ELF-1 (cell line): ENCODE data around the gene GATD1.

ENCODE experiments used
- DNase-seq: peaks from one replicate; pipeline ENCODE4 v3.0.0-alpha.2; 2016; ENCODE audit warnings: low read depth, low spot score

GATD1 gene

GRCh38 chr11:812390-812789 is 35.1 kb upstream of the GATD1 start:
- no peak for DNase-seq

GRCh38 chr11:811446-812245 is 34.4 kb upstream of the GATD1 start:
- peak; percentile 37 for DNase-seq

DNA sequence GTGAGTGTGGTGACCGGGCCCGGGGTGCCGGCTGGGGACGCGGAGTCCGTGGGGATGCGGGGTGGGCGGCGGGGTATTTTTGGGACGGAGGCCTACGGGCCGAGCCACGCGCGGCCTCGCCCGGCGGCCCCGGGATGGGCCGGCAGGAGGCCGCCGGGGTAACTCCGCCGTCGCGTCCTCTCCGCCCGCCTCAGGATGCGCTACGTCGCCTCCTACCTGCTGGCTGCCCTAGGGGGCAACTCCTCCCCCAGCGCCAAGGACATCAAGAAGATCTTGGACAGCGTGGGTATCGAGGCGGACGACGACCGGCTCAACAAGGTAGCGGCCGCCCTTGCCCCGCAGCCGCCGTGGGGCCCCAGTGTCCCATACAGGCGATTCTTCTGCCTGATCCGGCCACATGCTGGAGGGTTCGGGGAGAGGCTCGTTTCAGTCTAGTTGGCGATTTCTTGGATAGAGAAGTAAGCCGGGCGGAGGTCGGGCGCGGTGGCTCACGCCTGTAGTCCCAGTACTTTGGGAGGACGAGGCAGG is 32.8 kb upstream of the GATD1 start:
- no peak for DNase-seq

GRCh38 chr11:809287-810039 is 32.2 kb upstream of the GATD1 start, which contains the start of gene RPLP2:
RPLP2 (plus strand) TSS chr11:809967; CDS start chr11:810235, 268 bp downstream.
- DNase-seq = peak; percentile 98

DNA sequence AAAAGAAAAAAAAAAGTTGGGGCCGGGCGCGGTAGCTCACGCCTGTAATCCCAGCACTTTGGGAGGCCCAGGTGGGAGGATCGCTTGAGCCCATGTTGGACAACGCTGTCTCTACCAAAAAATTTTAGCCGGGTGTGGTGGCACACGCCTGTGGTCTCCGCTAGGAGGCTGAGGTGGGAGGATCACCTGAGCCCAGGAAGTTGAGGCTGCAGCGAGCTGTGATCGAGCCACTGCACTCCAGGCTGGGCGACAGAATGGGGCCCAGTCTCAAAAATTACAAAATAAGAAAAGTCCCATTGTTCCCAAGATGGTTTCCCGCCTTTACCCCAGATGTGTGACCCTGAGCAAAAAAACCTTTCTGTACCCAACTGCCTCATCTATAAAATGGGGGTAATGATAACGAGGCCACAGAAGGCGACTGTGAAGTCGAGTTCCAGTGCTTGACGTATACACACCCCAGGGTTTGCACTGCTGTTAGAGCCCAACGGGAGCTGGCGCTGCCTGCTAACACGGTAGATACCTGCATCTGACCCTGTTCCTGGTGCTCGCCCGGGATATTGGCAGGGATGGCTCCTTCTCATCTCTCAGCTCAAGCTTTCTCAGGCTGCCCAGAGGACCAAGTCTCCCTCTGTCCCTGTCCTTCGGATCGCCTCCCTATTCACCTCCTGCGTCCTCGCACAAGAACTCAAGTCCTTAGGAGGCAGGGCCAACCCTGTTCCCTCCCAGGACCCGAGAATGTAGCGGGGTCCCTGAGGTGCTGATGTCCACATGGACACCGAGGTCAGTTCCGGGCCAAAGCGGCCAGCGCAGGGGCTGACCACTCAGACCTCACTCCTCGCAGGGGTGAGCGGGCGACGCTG is 31.4 kb upstream of the GATD1 start:
- no peak for DNase-seq

DNA sequence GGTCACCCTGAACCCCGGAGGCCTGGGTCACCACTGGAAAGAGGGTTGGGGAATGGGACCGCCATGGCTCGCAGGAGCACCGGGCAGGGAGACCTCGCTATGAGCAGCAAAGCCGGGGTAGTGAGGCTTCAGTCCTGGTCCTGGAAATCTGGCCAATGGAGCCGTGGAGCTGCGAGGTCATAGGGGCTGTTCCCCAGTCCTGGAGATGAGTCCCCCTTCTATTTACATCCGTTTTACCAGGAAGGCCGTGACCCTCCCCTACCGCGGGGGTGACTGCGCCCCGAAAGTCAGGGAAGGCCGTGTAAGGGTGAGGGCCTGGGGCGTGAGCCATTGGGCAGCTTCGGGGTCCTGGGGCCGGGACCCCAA is 27.3 kb upstream of the GATD1 start:
- DNase-seq = no peak

- DNase-seq = no peak
These were observed 26.7 kb upstream of the GATD1 start for GRCh38 chr11:803770-804598.

DNA sequence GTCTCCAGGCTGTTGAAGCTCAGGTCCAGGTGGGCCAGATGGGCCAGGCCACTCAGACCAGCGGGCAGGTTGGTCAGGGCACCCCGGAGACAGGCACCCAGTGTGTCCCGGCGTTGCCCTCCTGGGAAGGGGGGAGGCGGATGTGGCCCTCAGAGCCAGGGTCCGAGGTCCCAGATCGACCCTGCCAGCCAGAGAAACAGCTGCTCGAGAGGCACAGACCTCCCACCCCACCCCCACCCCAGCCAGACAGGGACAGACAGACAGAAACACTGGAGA is 26.1 kb upstream of the GATD1 start:
- DNase-seq = no peak

DNA sequence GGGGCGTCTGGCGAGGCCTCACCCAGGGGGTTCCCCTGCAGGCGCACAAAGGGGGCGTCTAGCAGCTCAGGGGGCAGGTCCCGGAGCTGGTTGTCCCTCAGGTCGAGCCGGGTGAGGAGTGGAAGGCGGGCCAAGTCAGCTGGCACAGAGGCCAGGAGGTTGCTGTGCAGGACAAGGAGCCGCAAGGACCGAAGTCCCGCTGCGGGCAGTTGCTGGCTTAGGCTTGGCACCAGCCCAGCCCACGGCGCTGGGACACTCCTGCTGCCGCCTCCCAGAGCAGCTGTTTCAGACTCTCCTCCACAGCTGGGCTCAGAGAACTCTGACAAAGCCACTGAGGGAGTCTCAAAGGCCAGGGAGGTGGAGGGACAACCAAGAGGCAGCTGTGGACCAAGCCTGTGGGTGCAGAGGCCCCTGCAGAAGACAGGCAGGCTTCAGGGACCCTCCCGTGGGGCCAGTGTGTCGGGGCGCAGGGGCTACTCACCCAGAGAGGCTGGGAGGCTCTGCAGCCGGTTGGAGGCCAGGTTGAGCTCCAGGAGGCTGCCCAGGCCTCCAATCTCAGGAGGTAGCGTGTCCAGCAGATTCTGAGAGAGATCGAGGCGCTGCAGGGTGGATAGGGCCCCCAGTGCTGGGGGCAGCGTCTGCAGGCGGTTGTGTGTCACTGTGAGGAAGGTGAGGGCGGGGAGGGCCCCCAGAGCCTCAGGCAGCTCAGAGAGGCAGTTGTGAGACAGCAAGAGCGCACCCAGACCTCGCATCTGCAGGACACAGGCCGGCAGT is 25.6 kb upstream of the GATD1 start:
- no peak for DNase-seq

GRCh38 chr11:802018-802617 is 24.8 kb upstream of the GATD1 start:
- no peak for DNase-seq

GRCh38 chr11:801097-801780 is 24.0 kb upstream of the GATD1 start:
- DNase-seq = no peak

- no peak for DNase-seq
These were observed 23.2 kb upstream of the GATD1 start for GRCh38 chr11:800473-800872.

DNA sequence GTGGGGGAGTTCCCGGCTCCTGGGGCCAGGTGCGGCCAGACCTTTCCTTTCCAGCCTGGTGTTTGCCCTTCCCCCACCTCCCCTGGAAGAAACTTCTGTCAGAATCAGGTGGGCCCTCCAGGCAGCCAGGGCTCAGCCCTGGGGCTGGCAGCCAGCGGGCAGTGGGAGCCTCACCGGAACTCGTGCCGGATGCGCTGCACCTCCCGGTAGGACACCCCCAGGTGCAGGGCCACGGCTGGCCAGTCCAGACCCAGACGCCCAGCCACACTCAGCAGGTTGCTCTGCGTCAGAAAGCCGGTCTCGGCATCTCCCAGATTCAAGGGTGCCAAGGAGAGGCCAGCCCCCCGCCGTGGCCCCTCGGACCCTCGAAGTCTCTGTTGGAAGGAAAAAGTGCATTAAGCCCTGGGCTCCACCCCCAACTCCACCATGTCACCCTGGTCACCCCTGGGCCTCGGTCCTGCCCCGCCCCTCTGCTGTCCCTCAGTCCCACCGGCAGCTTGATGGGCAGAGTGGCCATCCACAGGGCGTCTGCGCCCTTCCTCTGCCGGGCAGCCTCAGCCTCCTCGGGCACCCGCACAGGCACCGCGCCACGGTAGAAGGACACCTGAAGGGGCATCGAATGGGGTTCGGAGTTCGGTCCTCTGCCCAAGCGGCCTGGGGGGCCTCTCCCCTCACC is 22.5 kb upstream of the GATD1 start:
- no peak for DNase-seq

DNA sequence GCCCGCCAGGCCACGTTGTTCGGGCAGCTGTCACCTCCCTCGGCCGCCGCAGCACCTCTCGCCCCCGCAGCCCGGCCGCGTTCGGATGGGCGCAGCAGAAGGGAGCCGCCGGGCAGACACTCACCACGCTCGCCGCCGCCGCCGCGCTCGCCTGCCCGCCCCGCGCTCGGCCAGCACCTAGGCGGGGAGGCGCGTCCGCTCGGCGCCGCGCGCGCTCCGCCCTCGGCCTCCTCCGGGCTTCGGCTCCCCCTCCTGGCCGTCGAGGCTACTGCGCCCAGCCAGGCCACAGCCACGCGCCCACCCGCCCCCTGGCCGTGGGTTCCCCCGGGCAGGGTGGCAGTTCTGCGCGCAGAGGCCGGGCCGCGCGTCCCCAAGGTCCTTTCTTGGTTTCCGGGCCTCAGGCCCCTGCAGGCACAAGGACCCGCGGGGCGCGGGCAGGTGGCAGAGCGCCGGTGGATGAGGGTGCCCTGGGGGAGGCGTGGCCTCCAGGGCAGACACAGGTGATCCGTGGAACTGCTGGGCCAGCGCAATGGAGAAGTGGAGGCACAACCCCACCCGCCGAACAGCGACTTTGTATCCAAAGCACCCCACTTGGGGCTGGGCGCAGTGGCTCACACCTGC is 20.9 kb upstream of the GATD1 start, which contains the start of gene SLC25A22:
Gene SLC25A22, minus strand, starts transcription at position 189 of the 621 bp plus-strand sequence. CDS start 3,275 bp downstream, outside the sequence.
- peak; percentile 77 for DNase-seq

- DNase-seq = peak; percentile 76
These were observed 20.2 kb upstream of the GATD1 start for GRCh38 chr11:797296-798092.

GRCh38 chr11:796565-797295 is 19.4 kb upstream of the GATD1 start:
- DNase-seq = no peak
